Esophagus muscularis mucosa (tissue), 4 donors: Measurements from ENCODE around the gene S100A13. TPM values are rescaled to one million over a fixed set of nuclear protein-coding genes. Genes with fewer than 3 reads are reported as not detected.

ENCODE experiments used
- DNase-seq: peaks from one replicate; pipeline ENCODE4 v3.0.0-alpha.2; 2017; ENCODE audit errors: extremely low spot score
- H3K27ac ChIP-seq, 4 donors: fragments of 200-600 bp; sonication (generic); replicated peaks in 1 of 4; 1 replicate in 3 of 4; 2 replicates in 1 of 4; pipeline ENCODE4 v1.5.1; 2016 to 2019; ENCODE audit warnings: mild to moderate bottlenecking in 1 of 4
- H3K27me3 ChIP-seq, 4 donors: fragments of 200-600 bp; sonication (generic); one replicate each; pipeline versions ENCODE4 v1.5.1 to v1.6.0; 2016 to 2019
- H3K36me3 ChIP-seq, 4 donors: fragments of 200-600 bp; sonication (generic); one replicate each; pipeline ENCODE4 v1.5.1; 2016 to 2019
- H3K4me1 ChIP-seq, 4 donors: fragments of 200-600 bp; sonication (generic); one replicate each; pipeline ENCODE4 v1.5.1; 2016 to 2019
- H3K4me3 ChIP-seq, 4 donors: fragments of 200-600 bp; sonication (generic); 1 replicate in 2 of 4; 2 replicates in 2 of 4; pipeline ENCODE4 v1.5.1; 2016 to 2019; ENCODE audit warnings: mild to moderate bottlenecking in 4 of 4, moderate library complexity in 1 of 4
- H3K9me3 ChIP-seq, 4 donors: fragments of 200-600 bp; sonication (generic); 1 replicate in 3 of 4; 2 replicates in 1 of 4; pipeline ENCODE4 v1.5.1; 2016 to 2019
- CTCF ChIP-seq, 3 experiments: fragments of 200-600 bp in 2 of 3; fragments of 450-650 bp in 1 of 3; sonication (generic) in 2 of 3; IDR thresholded peaks; one replicate each; pipeline ENCODE4 v1.5.1; 2017 to 2019; ENCODE audit warnings: antibody characterized with exemption in 3 of 3, mild to moderate bottlenecking in 2 of 3, moderate library complexity in 1 of 3
- EP300 ChIP-seq: sonication (generic); formaldehyde crosslinking; IDR thresholded peaks from one replicate; pipeline ENCODE4 v1.6.1; 2017; ENCODE audit warnings: antibody characterized with exemption
- POLR2A ChIP-seq: fragments of 450-650 bp; IDR thresholded peaks from one replicate; pipeline ENCODE4 v1.6.1; 2017; ENCODE audit warnings: antibody characterized with exemption, moderate library complexity, mild to moderate bottlenecking, low read depth
- POLR2AphosphoS5 ChIP-seq, 2 donors: sonication (generic); formaldehyde crosslinking; IDR thresholded peaks; one replicate each; pipeline ENCODE4 v1.6.1; 2017; ENCODE audit warnings: antibody characterized with exemption in 2 of 2
- WGBS: methylation state at CpG from one replicate; pipeline ENCODE4 v1.1.5; 2018; 5-methylcytosine and 5-hydroxymethylcytosine counted together
- intact Hi-C: fragments of 100-400 bp; cut with DNase I; formaldehyde crosslinking; loops from one replicate; pipeline ENCODE4 v1.15.1; 2023
- total RNA-seq, 4 donors: library from RNA; depleted of rRNA; stranded (reverse); fragments of >200 nt; gene quantifications; one replicate each; pipeline versions ENCODE4 v1.1.0 to v1.2.1, GENCODE V29; 2016

S100A13 gene
- total RNA-seq, 4 donors from 2014 or later, result 71.3 to 84.7 (median 83.1) TPM

- no peaks in the 10 kb centered on the region for H3K9me3 ChIP-seq
- DNase-seq, result no peak
Observed at GRCh38 chr1:153639280-153639679, 12.0 kb upstream of the S100A13 start.

GRCh38 chr1:153638261-153638660, 11.0 kb upstream of the S100A13 start:
- WGBS, result 82% methylated on average over 6 of the region's 6 CpGs
- DNase-seq, result no peak
- TF ChIP-seq CTCF (IDR thresholded peaks at IDR 0.05) (no peak), POLR2A (no peak), POLR2AphosphoS5 (IDR thresholded peaks at IDR 0.05) (no peak), EP300 (no peak)
- Histone ChIP-seq H3K4me3 (no peak overlapping the region), H3K4me1 (peaks cover 51 to 71% (median 55%) of the 10 kb centered on the region in 4 donors), H3K36me3 (peaks cover 59 to 78% (median 70%) of the 10 kb centered on the region in 4 donors), H3K27me3 (peaks cover 0 to 4% (median 0%) of the 10 kb centered on the region in 4 donors), H3K27ac (no peak overlapping the region), H3K9me3 (no peaks in the 10 kb centered on the region)
- intact Hi-C loops, result no loop called here

More at GRCh38 chr1:153639280-153639679, 12.0 kb upstream of the S100A13 start:
- Histone ChIP-seq H3K27ac (no peak overlapping the region), H3K36me3 (peaks cover 65 to 88% (median 75%) of the 10 kb centered on the region in 4 donors), H3K27me3 (no peaks in the 10 kb centered on the region), H3K4me3 (no peak overlapping the region), H3K4me1 (peaks cover 47 to 77% (median 58%) of the 10 kb centered on the region in 4 donors)
- TF ChIP-seq POLR2AphosphoS5 (IDR thresholded peaks at IDR 0.05), result no peak
- TF ChIP-seq EP300, result no peak
- TF ChIP-seq POLR2A, result no peak
- no peak for TF ChIP-seq CTCF (IDR thresholded peaks at IDR 0.05)
- intact Hi-C loops, result no loop called here
- WGBS, result 60% methylated on average over 3 of the region's 3 CpGs

- H3K9me3 ChIP-seq, result no peaks in the 10 kb centered on the region
- H3K4me1 ChIP-seq, result peaks cover 57 to 65% (median 60%) of the 10 kb centered on the region in 4 donors
- WGBS, result 91% methylated on average over 9 of the region's 9 CpGs
- H3K27ac ChIP-seq, result peak overlapping the region in 2 of 4 donors; percentile 48 to 98
- TF ChIP-seq POLR2AphosphoS5 (IDR thresholded peaks at IDR 0.05) (no peak), POLR2A (no peak), EP300 (no peak), CTCF (IDR thresholded peaks at IDR 0.05) (no peak)
- peaks cover 0 to 4% (median 0%) of the 10 kb centered on the region in 4 donors for H3K27me3 ChIP-seq
- DNase-seq, result no peak
- H3K36me3 ChIP-seq, result peaks cover 46 to 58% (median 52%) of the 10 kb centered on the region in 4 donors
- intact Hi-C loops, result no loop called here
- H3K4me3 ChIP-seq, result no peak overlapping the region
Observed at GRCh38 chr1:153636312-153636711, 9.0 kb upstream of the S100A13 start.

- H3K4me1 ChIP-seq, result peaks cover 52 to 62% (median 57%) of the 10 kb centered on the region in 4 donors
- no peaks in the 10 kb centered on the region for H3K9me3 ChIP-seq
- intact Hi-C loops, result no loop called here
- peaks cover 0 to 4% (median 0%) of the 10 kb centered on the region in 4 donors for H3K27me3 ChIP-seq
- peaks cover 43 to 54% (median 48%) of the 10 kb centered on the region in 4 donors for H3K36me3 ChIP-seq
- H3K27ac ChIP-seq, result peak overlapping the region in 3 of 4 donors; percentile 98 to 100 (median 98)
- 83% methylated on average over 7 of the region's 7 CpGs for WGBS
- TF ChIP-seq CTCF (IDR thresholded peaks at IDR 0.05), result no peak
- no peak for TF ChIP-seq POLR2AphosphoS5 (IDR thresholded peaks at IDR 0.05)
- no peak for TF ChIP-seq EP300
- TF ChIP-seq POLR2A, result no peak
- H3K4me3 ChIP-seq, result peak overlapping the region; percentile 74 to 97 (median 87)
- DNase-seq, result no peak
Observed at GRCh38 chr1:153635872-153636271, 8.6 kb upstream of the S100A13 start.
